Hepatocyte (in vitro differentiated cells): ENCODE data around the gene RASSF3.

Source experiments
- CTCF ChIP-seq: fragments of 200-600 bp; sonication (generic); IDR thresholded peaks from 2 replicates; pipeline ENCODE4 v1.5.1; 2016; ENCODE audit warnings: antibody characterized with exemption, mild to moderate bottlenecking; ENCODE audit not compliant: poor library complexity
- EZH2 ChIP-seq: fragments of 200-600 bp; sonication (generic); IDR thresholded peaks from 2 replicates; pipeline ENCODE4 v1.6.1; 2016; ENCODE audit warnings: antibody characterized with exemption, mild to moderate bottlenecking, borderline replicate concordance
- EZH2phosphoT487 ChIP-seq: fragments of 200-600 bp; sonication (generic); IDR thresholded peaks from one replicate; pipeline ENCODE4 v1.6.1; 2018; ENCODE audit warnings: antibody characterized with exemption, mild to moderate bottlenecking, low read depth, moderate library complexity; ENCODE audit not compliant: unreplicated experiment, severe bottlenecking

GRCh38 chr12:64685605-64686004 lies 75.3 kb downstream of the RASSF3 start:
- TF ChIP-seq CTCF (no peak), EZH2 (no peak), EZH2phosphoT487 (no peak)
